ENCODE results near the gene DNAH8.

DNA sequence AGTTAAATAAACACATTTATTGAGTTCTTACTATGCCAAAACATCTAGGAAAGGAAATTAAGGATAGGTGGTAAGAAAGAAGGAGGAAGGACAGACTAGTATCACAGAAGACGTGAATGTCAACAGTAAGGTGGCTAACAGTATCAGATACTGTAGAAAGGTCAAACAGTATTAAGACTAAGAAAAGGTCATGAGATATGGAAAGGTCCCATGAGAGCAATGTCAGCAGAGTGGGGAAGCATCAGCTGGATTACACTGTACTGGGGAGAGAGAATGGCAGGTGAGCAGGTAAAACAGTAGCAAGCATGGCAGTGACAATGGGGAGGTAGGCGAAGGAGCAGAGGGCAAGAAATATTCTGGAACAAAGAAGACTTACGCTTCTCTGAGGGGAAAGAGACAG is 30.2 kb upstream of the DNAH8 start:
- TF ChIP-seq CTCF (IDR thresholded peaks at IDR 0.05), result no peak
- TF ChIP-seq POLR2A (IDR thresholded peaks at IDR 0.05), result no peak
